Right lobe of liver (tissue), 6 donors: ENCODE results near the gene SLC4A11. TPM values are rescaled to one million over a fixed set of nuclear protein-coding genes. Genes with fewer than 3 reads are reported as not detected.

Source experiments
- ATAC-seq, 4 donors: fragments of 200-7000 bp; cut with Tn5 transposase; one replicate each; pipeline ENCODE4 v1.9.1; 2020; ENCODE audit warnings: mild to moderate bottlenecking in 4 of 4, moderate library complexity in 4 of 4
- DNase-seq, 3 donors: peaks; one replicate each; pipeline ENCODE4 v3.0.0-alpha.2; 2020
- H3K27ac ChIP-seq, 3 donors: fragments of 200-600 bp; one replicate each; pipeline ENCODE4 v1.8.0; 2022
- H3K27me3 ChIP-seq, 2 donors: fragments of 200-600 bp; one replicate each; pipeline ENCODE4 v1.8.0; 2022
- H3K36me3 ChIP-seq, 4 donors: fragments of 200-600 bp; sonication (generic) in 1 of 4; one replicate each; pipeline versions ENCODE4 v1.5.1 to v1.8.0; 2017 to 2022; ENCODE audit warnings: control low read depth in 1 of 4
- H3K4me1 ChIP-seq, 4 donors: fragments of 200-600 bp; sonication (generic) in 1 of 4; one replicate each; pipeline versions ENCODE4 v1.5.1 to v1.8.0; 2017 to 2022; ENCODE audit warnings: control low read depth in 1 of 4
- H3K4me3 ChIP-seq, 3 donors: fragments of 200-600 bp; one replicate each; pipeline ENCODE4 v1.8.0; 2022
- H3K9me3 ChIP-seq, 4 donors: fragments of 200-600 bp; sonication (generic) in 1 of 4; one replicate each; pipeline versions ENCODE4 v1.5.1 to v1.8.0; 2017 to 2022; ENCODE audit warnings: control low read depth in 1 of 4
- CTCF ChIP-seq, 4 donors: fragments of 200-600 bp in 3 of 4; fragments of 450-650 bp in 1 of 4; IDR thresholded peaks; one replicate each; pipeline versions ENCODE4 v1.5.1 to v1.8.0; 2016 to 2022; ENCODE audit warnings: antibody characterized with exemption in 4 of 4, mild to moderate bottlenecking in 2 of 4
- POLR2A ChIP-seq: fragments of 450-650 bp; IDR thresholded peaks from one replicate; pipeline ENCODE4 v1.6.1; 2017; ENCODE audit warnings: antibody characterized with exemption, mild to moderate bottlenecking
- WGBS: methylation state at CpG from one replicate; pipeline ENCODE4 v1.1.6; 2018; ENCODE audit warnings: low coverage, low lambda C conversion rate; ENCODE audit not compliant: insufficient coverage; ENCODE audit errors: missing lambda C conversion rate; 5-methylcytosine and 5-hydroxymethylcytosine counted together
- intact Hi-C, 2 donors: fragments of 100-400 bp; cut with DNase I; formaldehyde crosslinking; loops; one replicate each; pipeline versions ENCODE4 v1.11.2 to v1.14.1; 2022
- total RNA-seq, 6 experiments: library from RNA; depleted of rRNA in 2 of 6; stranded (reverse); fragments of >200 nt in 2 of 6; fragmentation: NEBNext Ultra II Directional in 3 of 6; extraction: Animal tissue kit (Norgen Biotek cat#: 25700) in 3 of 6; gene quantifications; one replicate each; pipeline versions ENCODE4 v1.1.0 to v1.2.4, GENCODE V29; 2016 to 2023
- donor health status: DM: no; HTN: yes; CAD: no.
- donor health status: DM: no; HTN: no; CAD: no.
- donor health status: DM: no; HTN: no; CAD: no.
- donor health status: DM: no; HTN: yes; CAD: no.
- donor health status: DM: no; HTN: yes; CAD: no.

Gene SLC4A11
- total RNA-seq, 6 experiments from 2014 or later: 0.11 to 0.40 (median 0.18) TPM; not detected in 1

- H3K4me3 ChIP-seq: no peak overlapping the region
- ATAC-seq (no peak), DNase-seq (no peak)
- no peaks in the 10 kb centered on the region for H3K9me3 ChIP-seq
- no peaks in the 10 kb centered on the region for H3K4me1 ChIP-seq
- H3K27me3 ChIP-seq: no peaks in the 10 kb centered on the region
- H3K36me3 ChIP-seq: no peaks in the 10 kb centered on the region
- no CpG with 5 or more reads among the region's 11 CpGs for WGBS
- intact Hi-C loops: loop anchor here in 1 of 2 donors (10.0 kb wide), 1 partner anchor 86 kb away; no protein-coding TSS in a partner anchor
- no peak for TF ChIP-seq CTCF (IDR thresholded peaks at IDR 0.05)
- no peak for TF ChIP-seq POLR2A
- H3K27ac ChIP-seq: no peak overlapping the region
These were observed 10.3 kb downstream of the SLC4A11 start for GRCh38 chr20:3228750-3229032.

GRCh38 chr20:3227936-3228749 lies 10.8 kb downstream of the SLC4A11 start:
- 91% methylated on average over 13 of the region's 42 CpGs for WGBS
- TF ChIP-seq CTCF (IDR thresholded peaks at IDR 0.05) (no peak), POLR2A (no peak)
- Histone ChIP-seq H3K27ac (no peak overlapping the region), H3K4me3 (no peak overlapping the region), H3K36me3 (no peaks in the 10 kb centered on the region), H3K4me1 (no peaks in the 10 kb centered on the region), H3K27me3 (no peaks in the 10 kb centered on the region), H3K9me3 (no peaks in the 10 kb centered on the region)
- no peak for DNase-seq
- intact Hi-C loops: loop anchor here in 1 of 2 donors (10.0 kb wide), 1 partner anchor 87 kb away; no protein-coding TSS in a partner anchor
- ATAC-seq: no peak

- H3K36me3 ChIP-seq: peaks cover 0 to 6% (median under 1%) of the 10 kb centered on the region in 4 donors
- H3K9me3 ChIP-seq: no peaks in the 10 kb centered on the region
- DNase-seq (no peak), ATAC-seq (no peak)
- no peaks in the 10 kb centered on the region for H3K27me3 ChIP-seq
- H3K4me3 ChIP-seq: no peak overlapping the region
- intact Hi-C loops: loop anchor here in 1 of 2 donors (10.0 kb wide), 1 partner anchor 87 kb away; no protein-coding TSS in a partner anchor
- no peak for TF ChIP-seq CTCF (IDR thresholded peaks at IDR 0.05)
- TF ChIP-seq POLR2A: no peak
- no peak overlapping the region for H3K27ac ChIP-seq
- H3K4me1 ChIP-seq: no peaks in the 10 kb centered on the region
- WGBS: 79% methylated on average over 4 of the region's 7 CpGs
These were observed 11.5 kb downstream of the SLC4A11 start for GRCh38 chr20:3227506-3227905.

GRCh38 chr20:3226864-3227263 lies 12.1 kb downstream of the SLC4A11 start:
- Histone ChIP-seq H3K4me1 (no peaks in the 10 kb centered on the region), H3K27ac (no peak overlapping the region), H3K27me3 (no peaks in the 10 kb centered on the region), H3K36me3 (peaks cover 0 to 7% (median under 1%) of the 10 kb centered on the region in 4 donors), H3K4me3 (no peak overlapping the region), H3K9me3 (no peaks in the 10 kb centered on the region)
- no peak for TF ChIP-seq CTCF (IDR thresholded peaks at IDR 0.05)
- TF ChIP-seq POLR2A: no peak
- WGBS: no CpG with 5 or more reads among the region's 14 CpGs
- ATAC-seq (no peak), DNase-seq (no peak)
- intact Hi-C loops: loop anchor here in 1 of 2 donors (10.0 kb wide), 1 partner anchor 88 kb away; no protein-coding TSS in a partner anchor
